ENCODE data around the gene VLDLR. TPM values are rescaled to one million over a fixed set of nuclear protein-coding genes. Genes with fewer than 3 reads are reported as not detected.

VLDLR gene
- total RNA-seq, 6 experiments from 2014 or later, result 6.9 to 8.8 (median 8.1) TPM

DNA sequence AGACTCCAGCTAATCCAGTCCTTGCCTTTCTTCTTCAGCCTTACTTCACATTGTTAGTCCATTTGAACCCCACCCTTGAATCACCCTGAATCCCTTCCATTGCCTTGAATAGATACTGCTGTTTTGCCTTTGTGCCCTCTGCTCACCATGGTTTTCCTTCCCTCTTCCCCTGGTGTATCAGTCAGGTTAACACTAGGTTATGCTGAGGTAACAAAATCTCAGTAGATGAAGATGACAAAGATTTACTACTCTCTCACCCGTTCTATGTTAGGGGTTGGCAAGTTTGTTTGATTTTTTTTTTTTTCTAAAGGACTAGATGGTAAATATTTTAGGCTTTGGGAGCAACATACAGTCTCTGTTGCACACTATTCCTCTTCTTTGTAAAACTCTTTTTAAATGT, 3.3 kb upstream of the VLDLR start:
- Mint-ChIP-seq H3K27me3 (ENCODE audit: insufficient read depth) (no peaks in the 10 kb centered on the region; the same call in 1 of the 2 replicates), H3K9me3 (no peaks in the 10 kb centered on the region), H3K27ac (no peak overlapping the region), H3K4me1 (ENCODE audit: low read depth) (peaks cover 13% of the 10 kb centered on the region), H3K4me3 (no peak overlapping the region), H3K36me3 (ENCODE audit: low read depth) (no peaks in the 10 kb centered on the region)
- TF ChIP-seq, protein P1, sequence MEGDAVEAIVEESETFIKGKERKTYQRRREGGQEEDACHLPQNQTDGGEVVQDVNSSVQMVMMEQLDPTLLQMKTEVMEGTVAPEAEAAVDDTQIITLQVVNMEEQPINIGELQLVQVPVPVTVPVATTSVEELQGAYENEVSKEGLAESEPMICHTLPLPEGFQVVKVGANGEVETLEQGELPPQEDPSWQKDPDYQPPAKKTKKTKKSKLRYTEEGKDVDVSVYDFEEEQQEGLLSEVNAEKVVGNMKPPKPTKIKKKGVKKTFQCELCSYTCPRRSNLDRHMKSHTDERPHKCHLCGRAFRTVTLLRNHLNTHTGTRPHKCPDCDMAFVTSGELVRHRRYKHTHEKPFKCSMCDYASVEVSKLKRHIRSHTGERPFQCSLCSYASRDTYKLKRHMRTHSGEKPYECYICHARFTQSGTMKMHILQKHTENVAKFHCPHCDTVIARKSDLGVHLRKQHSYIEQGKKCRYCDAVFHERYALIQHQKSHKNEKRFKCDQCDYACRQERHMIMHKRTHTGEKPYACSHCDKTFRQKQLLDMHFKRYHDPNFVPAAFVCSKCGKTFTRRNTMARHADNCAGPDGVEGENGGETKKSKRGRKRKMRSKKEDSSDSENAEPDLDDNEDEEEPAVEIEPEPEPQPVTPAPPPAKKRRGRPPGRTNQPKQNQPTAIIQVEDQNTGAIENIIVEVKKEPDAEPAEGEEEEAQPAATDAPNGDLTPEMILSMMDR (IDR thresholded peaks at IDR 0.05), result no peak
- no peak for DNase-seq

DNA sequence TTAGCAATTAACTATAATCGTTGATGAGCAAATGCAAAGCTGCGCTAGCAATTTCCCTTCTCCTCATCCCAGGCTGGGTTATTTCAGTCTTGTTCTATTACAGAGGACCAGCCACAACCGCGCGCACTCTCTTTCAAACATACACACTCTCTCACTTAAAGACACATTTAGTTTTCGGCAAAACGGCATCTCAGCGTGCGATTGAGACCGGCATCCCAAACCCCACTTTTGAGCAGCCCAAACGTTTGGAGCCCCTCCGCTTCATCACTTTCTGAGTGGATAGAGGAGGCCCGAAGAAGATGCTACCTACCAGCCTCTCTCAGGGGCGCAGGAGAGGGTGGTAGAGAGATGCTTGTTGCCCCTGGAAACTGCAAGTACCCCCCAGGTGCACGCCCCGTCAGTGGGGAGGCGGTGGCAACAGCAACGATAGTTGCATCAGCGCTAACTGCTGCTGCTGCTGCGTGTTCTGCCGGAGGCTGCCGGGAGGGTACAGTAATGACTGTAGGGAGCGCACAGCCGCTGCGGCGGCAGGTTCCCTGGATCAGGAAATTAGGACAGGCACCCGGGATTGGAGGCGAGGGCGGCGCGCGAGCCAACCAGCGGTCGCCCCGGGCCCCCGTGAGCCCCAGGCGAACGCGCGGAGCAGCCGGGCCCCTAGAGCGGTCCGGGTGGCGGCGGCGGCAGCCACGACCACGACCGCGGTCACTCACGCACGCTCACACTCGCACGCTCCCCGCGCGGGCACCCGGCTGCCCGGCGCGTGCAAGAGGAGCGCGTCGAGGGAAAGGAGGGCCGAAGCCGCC, 467 bp upstream of the VLDLR start:
- TF ChIP-seq, protein P1 (IDR thresholded peaks at IDR 0.05), result peak; percentile 45
- Mint-ChIP-seq H3K36me3 (ENCODE audit: low read depth) (no peaks in the 10 kb centered on the region), H3K4me3 (peak overlapping the region; percentile 90), H3K9me3 (no peaks in the 10 kb centered on the region), H3K27ac (peak overlapping the region; percentile 22), H3K4me1 (ENCODE audit: low read depth) (peaks cover 20% of the 10 kb centered on the region), H3K27me3 (ENCODE audit: insufficient read depth) (no peaks in the 10 kb centered on the region; the same call in none of the 2 replicates)
- DNase-seq, result peak; percentile 81

- peak overlapping the region; percentile 67 for H3K27ac Mint-ChIP-seq
- no peaks in the 10 kb centered on the region for H3K9me3 Mint-ChIP-seq
- H3K4me3 Mint-ChIP-seq, result peak overlapping the region; percentile 90
- no peaks in the 10 kb centered on the region for H3K36me3 Mint-ChIP-seq (ENCODE audit: low read depth)
- TF ChIP-seq, protein P1 (IDR thresholded peaks at IDR 0.05), result no peak
- peaks cover 20% of the 10 kb centered on the region for H3K4me1 Mint-ChIP-seq (ENCODE audit: low read depth)
- no peaks in the 10 kb centered on the region; the same call in none of the 2 replicates for H3K27me3 Mint-ChIP-seq (ENCODE audit: insufficient read depth)
- no peak for DNase-seq
Observed at GRCh38 chr9:2622461-2623287, 1.1 kb downstream of the VLDLR start.

DNA sequence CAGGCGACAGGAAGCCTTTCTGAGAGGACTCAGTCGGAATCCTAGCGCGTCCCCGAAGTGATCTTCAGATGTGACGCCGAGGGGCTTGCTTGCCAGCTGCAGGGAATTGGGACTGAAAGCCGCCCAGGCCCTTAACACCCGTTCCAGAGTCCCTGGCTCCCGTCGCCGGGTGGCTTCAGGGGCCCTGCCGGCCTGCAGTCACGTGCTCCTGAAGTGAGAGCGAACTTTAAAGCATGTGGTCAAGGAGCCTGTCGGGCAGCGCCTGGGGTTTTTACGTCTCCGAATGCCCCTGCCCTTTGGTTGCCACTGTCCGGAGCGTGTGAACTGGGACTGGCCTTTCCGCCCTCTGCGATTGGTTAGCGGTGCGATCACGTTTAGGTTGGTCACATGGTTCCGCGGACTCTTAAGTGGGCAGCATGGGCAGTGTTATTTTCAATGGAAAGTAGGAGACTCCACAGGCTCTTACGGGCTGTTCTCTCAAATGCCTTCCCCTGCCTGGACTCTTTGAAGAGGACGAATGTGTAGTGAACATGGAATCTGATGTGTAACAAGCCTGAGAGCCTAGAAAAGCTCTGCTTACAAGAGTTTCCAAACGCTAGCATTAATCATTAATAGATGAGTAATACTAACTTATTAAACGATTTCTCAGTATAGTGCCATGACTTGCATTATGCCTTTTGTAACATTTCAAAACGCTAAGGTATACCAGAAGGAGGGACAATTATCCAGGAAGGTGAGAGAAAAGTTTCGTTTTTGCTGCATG, 1.9 kb downstream of the VLDLR start:
- TF ChIP-seq, protein P1 (IDR thresholded peaks at IDR 0.05), result no peak
- Mint-ChIP-seq H3K9me3 (no peaks in the 10 kb centered on the region), H3K4me1 (ENCODE audit: low read depth) (peaks cover 24% of the 10 kb centered on the region), H3K4me3 (peak overlapping the region; percentile 85), H3K27ac (peak overlapping the region; percentile 60; the same call in 1 of the 2 replicates), H3K36me3 (ENCODE audit: low read depth) (no peaks in the 10 kb centered on the region), H3K27me3 (ENCODE audit: insufficient read depth) (no peaks in the 10 kb centered on the region; the same call in none of the 2 replicates)
- peak; percentile 47 for DNase-seq

- no peak for DNase-seq
- no peaks in the 10 kb centered on the region for H3K36me3 Mint-ChIP-seq (ENCODE audit: low read depth)
- no peaks in the 10 kb centered on the region for H3K9me3 Mint-ChIP-seq
- H3K4me3 Mint-ChIP-seq, result no peak overlapping the region
- TF ChIP-seq, protein P1 (IDR thresholded peaks at IDR 0.05), result no peak
- H3K4me1 Mint-ChIP-seq (ENCODE audit: low read depth), result peaks cover 31% of the 10 kb centered on the region
- no peak overlapping the region; the same call in 1 of the 2 replicates for H3K27ac Mint-ChIP-seq
- H3K27me3 Mint-ChIP-seq (ENCODE audit: insufficient read depth), result no peaks in the 10 kb centered on the region; the same call in none of the 2 replicates
Observed at GRCh38 chr9:2624051-2624682, 2.6 kb downstream of the VLDLR start.

Data from HFFc6 (cell line).